ENCODE results near the gene UBFD1.

DNA sequence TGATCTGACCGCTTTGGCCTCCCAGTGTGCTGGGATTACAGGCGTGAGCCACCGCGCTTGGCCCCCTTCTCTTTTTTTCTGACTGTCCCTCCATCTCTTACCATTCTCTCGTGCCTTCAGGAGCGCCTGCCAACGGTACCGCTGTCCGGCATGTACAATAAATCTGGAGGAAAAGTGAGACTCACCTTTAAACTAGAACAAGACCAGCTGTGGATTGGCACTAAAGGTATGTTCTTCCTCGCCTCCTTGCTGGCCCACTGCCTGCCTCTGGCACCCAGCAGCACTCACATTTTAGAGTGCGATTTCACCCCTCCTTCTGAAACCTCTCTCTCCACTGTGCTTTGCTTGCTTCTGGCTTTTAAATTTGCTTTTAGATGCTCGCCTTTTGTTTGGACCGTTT, 5.0 kb downstream of the UBFD1 start:
- TF ChIP-seq, protein P1, sequence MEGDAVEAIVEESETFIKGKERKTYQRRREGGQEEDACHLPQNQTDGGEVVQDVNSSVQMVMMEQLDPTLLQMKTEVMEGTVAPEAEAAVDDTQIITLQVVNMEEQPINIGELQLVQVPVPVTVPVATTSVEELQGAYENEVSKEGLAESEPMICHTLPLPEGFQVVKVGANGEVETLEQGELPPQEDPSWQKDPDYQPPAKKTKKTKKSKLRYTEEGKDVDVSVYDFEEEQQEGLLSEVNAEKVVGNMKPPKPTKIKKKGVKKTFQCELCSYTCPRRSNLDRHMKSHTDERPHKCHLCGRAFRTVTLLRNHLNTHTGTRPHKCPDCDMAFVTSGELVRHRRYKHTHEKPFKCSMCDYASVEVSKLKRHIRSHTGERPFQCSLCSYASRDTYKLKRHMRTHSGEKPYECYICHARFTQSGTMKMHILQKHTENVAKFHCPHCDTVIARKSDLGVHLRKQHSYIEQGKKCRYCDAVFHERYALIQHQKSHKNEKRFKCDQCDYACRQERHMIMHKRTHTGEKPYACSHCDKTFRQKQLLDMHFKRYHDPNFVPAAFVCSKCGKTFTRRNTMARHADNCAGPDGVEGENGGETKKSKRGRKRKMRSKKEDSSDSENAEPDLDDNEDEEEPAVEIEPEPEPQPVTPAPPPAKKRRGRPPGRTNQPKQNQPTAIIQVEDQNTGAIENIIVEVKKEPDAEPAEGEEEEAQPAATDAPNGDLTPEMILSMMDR (IDR thresholded peaks at IDR 0.05) = no peak
- TF ChIP-seq POLR2AphosphoS5 (IDR thresholded peaks at IDR 0.05) = no peak
- TF ChIP-seq POLR2A (IDR thresholded peaks at IDR 0.05) = no peak
- TF ChIP-seq EP300 (IDR thresholded peaks at IDR 0.05) = no peak

Measured in upper lobe of left lung (tissue), 4 donors.